GM18951 (cell line): Measurements from ENCODE around the gene LAMA1.

Source experiments
- POLR2A ChIP-seq: IDR thresholded peaks from 4 replicates; pipeline ENCODE4 v1.6.1; 2011; ENCODE audit warnings: mild to moderate bottlenecking; ENCODE audit not compliant: insufficient read length, insufficient read depth; ENCODE audit errors: extremely low read depth
- in situ Hi-C: fragments of 300-500 bp; cut with MboI; formaldehyde crosslinking; loops from one replicate; pipeline ENCODE4 v1.12.0; 2022; ENCODE audit warnings: low sequenced_read_pairs, mixed read lengths, inconsistent platforms; ENCODE audit not compliant: unreplicated experiment

Gene LAMA1

GRCh38 chr18:6938003-6938402 is 179.6 kb downstream of the LAMA1 start:
- in situ Hi-C loops, result no loop called here
- TF ChIP-seq POLR2A, result no peak

DNA sequence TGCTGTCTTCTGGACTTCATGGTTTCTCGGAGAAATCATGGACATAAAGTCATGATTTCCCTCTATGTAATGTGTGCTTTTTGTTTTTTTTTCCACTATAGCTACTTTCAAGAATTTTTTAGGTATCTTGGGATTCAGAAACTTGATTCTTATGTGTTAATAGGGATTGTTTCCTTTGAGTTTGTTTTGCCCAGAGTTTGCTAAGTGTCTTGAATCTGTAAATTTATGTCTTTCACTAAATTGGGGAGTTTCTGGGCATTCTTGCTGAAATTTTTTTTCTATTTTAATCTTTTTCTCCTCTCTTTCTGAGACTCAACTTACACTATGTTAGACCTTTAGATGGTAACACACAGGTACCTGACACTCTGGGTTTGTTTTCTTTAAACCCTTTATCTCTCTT is 182.7 kb downstream of the LAMA1 start:
- TF ChIP-seq POLR2A, result no peak
- in situ Hi-C loops, result no loop called here

GRCh38 chr18:6929370-6930102 is 188.1 kb downstream of the LAMA1 start:
- TF ChIP-seq POLR2A, result no peak
- in situ Hi-C loops, result no loop called here

- in situ Hi-C loops, result no loop called here
- no peak for TF ChIP-seq POLR2A
Observed at GRCh38 chr18:6928359-6928758, 189.2 kb downstream of the LAMA1 start.

GRCh38 chr18:6927153-6927552 is 190.4 kb downstream of the LAMA1 start:
- no peak for TF ChIP-seq POLR2A
- in situ Hi-C loops, result no loop called here

GRCh38 chr18:6923220-6923619 is 194.4 kb downstream of the LAMA1 start:
- TF ChIP-seq POLR2A, result no peak
- in situ Hi-C loops, result no loop called here

- in situ Hi-C loops, result no loop called here
- no peak for TF ChIP-seq POLR2A
Observed at GRCh38 chr18:6921571-6921970, 196.0 kb downstream of the LAMA1 start.

DNA sequence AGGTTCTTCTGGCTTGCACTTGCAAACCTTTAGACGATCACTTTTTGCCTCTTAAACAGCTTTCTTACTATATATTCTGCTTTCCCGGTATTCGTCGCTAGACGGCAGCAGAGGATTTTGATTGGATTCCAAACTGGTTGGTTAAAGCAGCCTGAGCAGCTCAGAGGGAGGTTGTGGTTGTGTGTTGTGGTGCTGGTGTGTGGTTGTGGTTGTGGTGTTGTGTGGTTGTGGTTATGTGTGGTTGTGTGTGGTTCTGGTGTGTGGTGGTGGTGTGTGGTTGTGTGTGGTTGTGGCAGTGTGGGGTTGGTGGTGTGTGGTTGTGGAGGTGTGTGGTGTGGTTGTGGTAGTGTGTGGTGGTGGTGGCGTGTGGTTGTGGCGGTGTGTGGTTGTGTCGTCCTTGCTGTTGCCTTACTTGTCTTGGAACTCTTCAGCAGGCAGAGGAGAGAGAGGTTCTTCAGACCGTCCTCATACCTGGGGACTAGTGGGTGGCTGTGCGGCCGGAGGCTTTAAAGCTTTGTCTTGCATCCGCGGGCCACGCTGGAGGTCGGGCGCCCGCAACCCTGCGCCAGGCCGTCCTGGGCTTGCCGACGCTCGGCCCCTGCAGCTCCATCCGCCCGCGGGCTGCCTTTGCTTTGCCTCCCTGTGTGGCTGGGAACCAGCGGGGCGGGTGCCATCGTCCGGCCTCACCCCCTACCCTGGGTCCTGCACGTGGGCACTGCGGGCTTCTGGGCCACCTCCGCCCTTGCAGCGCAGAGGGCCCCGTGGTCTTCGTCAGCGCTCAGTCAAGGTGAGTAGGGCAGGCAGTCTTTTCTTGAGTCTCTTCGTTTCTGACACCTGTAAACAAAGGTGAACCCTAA is 197.3 kb downstream of the LAMA1 start:
- TF ChIP-seq POLR2A, result no peak
- in situ Hi-C loops, result no loop called here

- TF ChIP-seq POLR2A, result no peak
- in situ Hi-C loops, result no loop called here
Observed at GRCh38 chr18:6917072-6917471, 200.5 kb downstream of the LAMA1 start.

- no peak for TF ChIP-seq POLR2A
- in situ Hi-C loops, result no loop called here
Observed at GRCh38 chr18:6901286-6901926, 216.2 kb downstream of the LAMA1 start.

DNA sequence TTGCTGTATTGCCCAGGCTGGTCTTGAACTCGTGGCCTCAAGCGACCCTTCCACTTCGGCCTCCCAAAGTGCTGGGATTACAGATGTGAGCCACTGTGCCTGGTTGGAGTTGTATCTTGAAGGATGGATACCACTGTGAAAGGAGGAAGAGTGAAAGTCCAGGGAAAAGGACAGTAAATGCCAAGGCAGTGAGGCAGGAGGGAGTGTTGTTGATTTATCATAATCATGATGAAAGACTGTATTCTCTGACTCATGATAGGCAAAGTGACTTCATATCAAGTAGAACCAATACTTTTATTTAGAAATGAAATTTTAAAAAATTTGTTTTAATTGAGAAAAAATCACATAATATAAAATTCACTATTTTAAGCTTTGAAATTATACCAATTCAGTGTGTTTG is 225.8 kb downstream of the LAMA1 start:
- in situ Hi-C loops, result loop anchor here (25.0 kb wide), 1 partner anchor 329 kb away; no protein-coding TSS in a partner anchor
- TF ChIP-seq POLR2A, result no peak
